Measurements from ENCODE around the gene BIRC3.
"Not testable (repeated sequence)": the region's sequence is repeated elsewhere in the genome, so short reads cannot be mapped to it uniquely, and the experiment has no call there.

BIRC3 gene

DNA sequence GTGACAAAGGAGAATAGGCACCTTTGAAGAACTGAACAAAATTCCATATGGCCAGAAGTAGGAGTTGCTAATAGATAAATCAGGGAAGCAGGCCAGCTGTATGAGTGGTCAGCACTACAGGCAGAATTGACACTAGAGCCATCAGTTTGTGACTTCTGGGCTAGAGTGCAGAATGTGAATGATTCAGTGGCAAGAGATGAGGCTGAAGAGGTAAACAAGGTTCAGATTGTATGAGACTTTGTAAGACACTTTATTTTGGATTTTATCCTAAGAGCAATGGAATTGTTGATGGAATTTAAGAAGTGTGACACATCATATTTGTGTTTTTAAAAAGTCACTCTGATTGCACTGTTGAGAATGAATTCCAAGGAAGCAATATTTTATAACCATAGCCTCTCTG is 12.9 kb downstream of the BIRC3 start:
- no peak for DNase-seq

DNA sequence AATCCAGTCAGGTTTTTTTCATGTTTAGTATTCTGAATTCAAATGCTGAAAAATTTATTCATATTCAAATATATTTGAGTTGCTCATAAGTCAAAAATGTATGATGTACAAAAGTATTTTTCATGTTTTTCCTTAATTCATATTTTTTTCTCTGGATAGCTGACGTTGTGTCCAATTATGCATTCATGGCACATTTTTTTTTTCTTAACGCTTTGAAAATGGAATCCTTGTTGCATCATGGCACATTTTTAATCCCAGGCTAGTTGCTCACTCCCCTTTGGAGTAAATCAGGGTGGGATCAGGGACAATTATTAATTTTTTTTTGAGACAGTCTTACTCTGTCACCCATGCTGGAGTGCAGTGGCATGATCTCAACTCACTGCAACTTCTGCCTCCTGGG is 14.1 kb downstream of the BIRC3 start:
- DNase-seq: no peak

DNA sequence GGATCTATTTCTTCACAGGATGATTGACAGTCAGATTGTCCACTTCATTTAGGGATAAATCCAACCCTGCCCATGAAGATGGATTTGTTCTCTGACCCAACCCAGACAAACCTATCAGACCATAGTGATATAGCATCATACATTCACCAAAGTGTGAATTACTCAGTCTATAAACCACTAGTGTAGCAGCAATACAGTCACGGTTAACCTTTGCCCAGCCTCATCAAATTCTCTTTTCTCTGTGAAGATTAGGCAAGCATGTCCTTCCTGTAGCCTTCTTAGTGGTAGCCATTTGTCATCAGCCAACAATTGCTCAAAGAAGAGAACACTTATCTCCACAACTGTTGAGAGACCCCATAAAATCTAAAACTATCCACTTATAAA is 15.3 kb downstream of the BIRC3 start:
- DNase-seq: no peak

DNA sequence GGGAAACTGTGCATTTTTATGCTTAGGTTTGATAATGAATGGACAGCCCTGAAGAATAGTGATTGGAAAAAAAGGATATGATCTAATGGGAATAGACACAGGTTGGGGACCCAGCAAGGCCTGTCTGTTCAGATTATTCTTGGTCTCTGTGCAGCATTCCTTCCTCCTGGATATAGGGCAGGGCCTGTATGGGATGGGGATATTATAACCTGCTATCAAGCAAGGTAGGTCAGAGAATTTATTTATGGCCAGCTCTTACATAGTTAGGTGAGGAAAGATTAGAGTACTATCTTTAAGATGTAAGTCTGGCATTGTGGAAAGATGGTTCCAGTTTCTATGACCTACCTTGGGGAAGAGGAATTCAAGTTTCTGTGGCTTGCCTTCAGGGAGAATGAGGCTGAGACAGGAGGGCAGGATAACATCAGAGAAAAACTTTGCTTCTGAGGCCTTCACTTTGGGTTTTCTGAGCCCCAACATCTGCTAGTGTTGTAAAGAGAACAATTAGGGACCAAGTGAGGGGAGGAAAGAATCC is 21.3 kb downstream of the BIRC3 start:
- DNase-seq: no peak

DNA sequence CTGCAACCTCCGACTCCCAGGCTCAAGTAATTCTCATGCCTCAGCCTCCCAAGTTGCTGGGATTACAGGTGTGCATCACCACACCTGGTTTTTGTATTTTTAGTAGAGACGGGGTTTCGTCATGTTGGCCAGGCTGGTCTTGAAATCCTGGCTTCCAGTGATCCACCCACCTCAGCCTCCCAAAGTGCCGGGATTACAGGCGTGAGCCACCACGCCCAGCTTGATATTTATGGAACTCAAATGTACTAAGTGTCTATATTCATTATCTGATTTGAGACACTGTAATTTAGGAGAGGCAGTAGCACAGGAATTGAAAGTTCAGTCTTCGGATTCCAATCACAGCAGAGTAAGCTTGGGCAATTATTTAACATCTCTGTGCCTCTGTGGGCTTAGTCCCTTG is 24.0 kb downstream of the BIRC3 start:
- DNase-seq: not testable (repeated sequence)

DNA sequence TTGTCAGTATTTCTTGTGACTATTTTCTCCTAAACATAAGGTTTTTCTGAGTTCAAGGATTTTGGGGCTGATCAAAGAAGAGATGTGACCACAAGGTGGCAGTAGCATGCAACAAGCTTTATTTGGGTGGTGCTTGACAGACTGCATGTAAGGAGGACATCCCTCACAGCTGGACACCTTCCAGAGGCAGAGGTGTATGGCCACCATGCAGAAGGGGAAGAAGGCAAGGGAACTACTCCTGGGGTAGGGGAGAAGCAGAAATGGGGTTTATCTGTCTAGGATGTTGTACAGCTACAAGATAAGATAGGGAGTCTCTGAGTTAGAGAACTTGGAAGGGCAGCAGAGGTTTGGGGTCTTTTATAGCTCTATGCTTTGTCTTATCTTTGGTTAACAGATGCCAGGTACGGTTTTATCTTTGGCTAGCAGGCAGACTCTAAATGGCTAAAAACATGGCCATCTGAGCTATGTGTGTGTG is 24.6 kb downstream of the BIRC3 start:
- DNase-seq: peak; percentile 75 to 85

DNA sequence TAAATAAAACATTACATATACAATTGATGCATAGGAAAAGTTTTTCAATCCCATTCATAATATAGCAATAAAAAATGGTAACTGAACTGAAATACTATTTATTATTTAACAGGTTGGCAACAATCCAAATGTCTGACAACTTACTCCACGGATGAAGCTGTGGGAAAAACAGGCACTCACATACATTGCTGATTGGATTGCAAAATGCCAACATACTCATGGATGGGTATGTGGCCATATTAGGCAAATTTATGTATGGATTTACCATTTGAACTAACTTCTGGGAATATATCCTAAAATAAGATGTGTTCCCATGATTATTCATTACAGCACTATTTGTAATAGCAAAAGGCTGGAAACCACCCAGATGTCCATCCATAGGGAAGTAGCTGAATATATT is 26.5 kb downstream of the BIRC3 start:
- no peak for DNase-seq

DNA sequence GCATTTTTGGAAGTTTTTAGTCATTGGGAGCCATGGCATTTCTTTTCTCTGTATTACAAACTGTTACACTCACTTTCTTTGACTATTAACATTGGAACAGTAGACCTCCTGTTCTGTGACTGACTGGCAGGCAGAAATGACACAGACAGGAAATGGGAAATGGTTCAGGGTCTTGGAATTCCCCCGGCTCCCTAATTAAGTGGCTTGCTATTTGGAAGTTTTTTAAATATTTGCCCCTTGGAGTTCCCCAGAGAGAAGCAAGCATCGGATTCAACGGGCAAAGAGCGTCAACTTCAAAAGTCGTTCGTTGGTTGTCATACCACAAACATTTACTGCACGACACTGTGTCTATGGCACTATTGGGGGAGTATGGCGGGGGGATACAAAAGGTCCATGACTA is 28.6 kb downstream of the BIRC3 start:
- DNase-seq: peak in 1 of 2 donors; percentile 54

DNA sequence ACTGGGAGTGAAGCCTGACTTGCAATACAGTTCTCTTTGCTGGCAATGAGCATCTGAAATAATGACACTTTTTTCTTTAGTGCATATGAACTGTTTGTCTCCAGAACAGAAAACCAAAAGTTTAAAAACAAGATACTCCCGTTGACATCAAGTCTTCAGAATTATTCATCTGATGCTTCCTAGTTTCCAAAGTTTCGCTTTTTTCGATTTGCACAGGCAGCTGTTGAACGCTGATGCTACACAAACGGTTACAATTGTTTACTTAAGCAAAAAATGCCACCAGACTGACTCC is 29.1 kb downstream of the BIRC3 start:
- DNase-seq: no peak

DNA sequence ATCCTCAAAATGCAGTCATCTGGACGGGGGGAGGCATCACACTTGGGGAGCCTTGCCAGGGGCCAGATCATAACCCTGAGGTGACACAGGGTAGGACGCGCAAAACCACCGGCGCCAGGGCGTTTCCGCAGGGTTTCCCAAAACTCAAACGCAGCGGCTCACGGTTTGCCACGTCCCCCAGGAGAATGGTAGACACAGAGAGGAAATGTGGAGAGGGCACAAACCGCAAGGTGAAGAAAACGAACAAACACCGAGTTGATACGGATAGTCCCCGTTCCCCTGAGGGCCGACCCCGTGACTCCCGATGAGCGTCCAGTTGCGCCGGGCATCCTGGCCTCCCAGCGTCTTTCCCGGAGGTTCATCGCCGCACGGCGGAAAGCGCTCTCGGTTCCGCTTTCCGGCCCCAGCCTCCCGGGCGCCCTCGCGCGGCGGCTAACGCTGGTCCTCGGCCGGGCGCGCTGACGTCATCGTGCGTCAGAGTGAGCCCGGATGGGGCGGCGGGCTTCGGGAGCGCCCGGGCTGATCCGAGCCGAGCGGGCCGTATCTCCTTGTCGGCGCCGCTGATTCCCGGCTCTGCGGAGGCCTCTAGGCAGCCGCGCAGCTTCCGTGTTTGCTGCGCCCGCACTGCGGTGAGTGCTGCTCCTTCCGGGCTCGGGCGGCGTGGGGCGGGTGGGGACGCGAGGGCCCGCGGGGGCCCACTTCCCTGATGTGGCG is 29.6 kb downstream of the BIRC3 start, which contains the start of gene BIRC2:
BIRC2 (plus strand) TSS at position 467 of the 714 bp plus-strand sequence. CDS start 2,641 bp downstream, outside the sequence.
- peak; percentile 93 to 95 for DNase-seq

DNA sequence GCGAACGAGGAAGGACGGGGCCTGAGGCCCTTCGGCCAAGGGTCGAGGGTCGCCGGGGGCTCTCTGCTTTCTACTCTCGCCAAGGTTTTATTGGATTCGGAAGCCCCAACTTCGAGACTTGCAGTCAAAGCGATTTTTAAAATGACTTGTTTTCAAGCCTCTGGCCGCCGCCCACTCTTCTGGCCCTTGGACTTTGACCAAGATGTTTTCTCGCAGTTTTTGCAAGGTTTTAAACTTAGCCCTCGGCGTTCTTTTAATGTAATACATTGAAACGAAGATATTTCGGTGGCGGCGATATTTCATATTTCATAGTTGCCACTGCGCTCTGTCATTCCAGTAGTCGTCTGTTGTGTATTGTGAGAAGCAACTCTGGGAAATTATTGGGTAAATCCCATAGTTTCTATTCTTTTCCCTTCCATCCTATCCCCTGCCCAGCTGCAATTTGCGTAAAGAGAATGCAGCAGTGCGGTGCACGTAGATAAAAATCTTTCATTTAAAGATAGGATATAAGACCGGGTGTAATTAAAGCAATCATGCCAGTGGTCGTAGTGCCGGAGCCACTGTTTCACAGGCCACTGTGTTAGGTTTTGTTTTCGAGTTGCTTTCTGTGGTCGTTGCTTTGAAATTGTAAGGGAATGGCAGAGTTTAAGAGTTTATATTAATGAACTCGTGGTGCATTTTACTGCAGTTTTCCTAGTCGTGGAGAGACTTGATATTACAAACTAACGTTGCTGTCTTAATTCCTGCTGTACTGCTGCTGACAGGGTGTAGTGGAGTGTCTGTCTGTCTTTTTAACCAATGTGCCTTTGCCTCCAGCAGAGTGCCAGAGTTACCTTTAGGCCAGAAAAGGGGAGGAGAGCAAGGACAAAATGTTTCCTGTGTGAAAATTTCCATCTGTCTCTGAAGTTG is 30.4 kb downstream of the BIRC3 start:
- DNase-seq: peak; percentile 27 to 62

DNA sequence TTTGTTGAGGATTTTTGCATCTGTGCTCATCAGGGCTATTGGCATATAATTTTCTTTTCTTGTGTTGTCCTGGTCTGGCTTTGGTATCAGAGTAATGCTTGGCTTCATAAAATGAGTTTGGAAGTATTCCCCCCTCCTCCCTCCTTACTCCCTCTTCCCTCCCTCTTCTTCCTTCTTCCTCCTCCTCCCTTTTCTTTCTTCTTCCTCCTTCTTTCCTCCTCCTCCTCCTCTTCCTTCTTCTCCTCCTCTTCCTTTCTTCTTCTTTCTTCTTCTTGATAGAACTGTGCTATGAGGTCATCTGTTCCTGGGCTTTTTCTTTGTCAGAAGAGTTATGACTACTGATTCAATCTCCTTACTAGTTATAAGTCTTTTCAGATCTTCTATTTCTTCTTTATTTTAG is 39.8 kb downstream of the BIRC3 start:
- no peak for DNase-seq

DNA sequence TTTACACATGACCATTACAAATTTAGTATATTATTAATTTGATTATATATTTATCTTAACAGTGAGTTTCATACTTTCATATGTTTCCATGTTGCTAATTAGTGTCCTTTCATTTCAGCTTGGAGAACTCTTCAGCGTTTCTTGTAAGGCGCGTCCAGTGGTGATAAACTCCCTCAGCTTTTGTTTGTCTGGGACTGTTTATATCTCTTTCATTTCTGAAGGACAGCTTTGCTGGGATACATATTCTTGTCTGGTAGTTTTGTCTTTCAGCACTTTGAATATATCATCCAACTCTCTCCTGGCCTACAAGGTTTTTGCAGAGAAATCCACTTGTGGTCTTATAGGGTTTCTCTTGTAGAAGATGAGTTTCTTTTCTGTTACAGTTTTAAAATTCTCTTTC is 42.1 kb downstream of the BIRC3 start:
- no peak for DNase-seq

DNA sequence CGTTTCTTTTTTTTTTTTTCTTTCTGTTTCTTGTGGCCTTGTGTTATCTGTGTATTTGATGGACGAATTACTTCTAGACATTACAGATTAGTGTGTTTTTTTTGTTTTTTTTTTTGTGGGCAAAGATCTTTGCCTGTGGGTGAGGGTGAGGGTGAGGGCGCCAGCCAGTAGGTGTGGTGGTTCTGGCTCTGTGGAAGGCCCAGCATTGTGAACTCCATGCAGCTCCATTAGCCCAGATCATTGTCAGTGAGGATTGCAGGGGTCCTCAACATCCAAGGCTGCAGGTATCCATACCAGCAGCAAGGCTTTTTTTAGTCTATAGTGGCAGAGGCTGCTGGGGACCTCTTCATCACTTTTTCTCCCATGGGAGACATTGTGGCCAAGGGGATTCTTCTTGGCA is 43.4 kb downstream of the BIRC3 start:
- DNase-seq: peak in 1 of 2 donors; percentile 39

DNA sequence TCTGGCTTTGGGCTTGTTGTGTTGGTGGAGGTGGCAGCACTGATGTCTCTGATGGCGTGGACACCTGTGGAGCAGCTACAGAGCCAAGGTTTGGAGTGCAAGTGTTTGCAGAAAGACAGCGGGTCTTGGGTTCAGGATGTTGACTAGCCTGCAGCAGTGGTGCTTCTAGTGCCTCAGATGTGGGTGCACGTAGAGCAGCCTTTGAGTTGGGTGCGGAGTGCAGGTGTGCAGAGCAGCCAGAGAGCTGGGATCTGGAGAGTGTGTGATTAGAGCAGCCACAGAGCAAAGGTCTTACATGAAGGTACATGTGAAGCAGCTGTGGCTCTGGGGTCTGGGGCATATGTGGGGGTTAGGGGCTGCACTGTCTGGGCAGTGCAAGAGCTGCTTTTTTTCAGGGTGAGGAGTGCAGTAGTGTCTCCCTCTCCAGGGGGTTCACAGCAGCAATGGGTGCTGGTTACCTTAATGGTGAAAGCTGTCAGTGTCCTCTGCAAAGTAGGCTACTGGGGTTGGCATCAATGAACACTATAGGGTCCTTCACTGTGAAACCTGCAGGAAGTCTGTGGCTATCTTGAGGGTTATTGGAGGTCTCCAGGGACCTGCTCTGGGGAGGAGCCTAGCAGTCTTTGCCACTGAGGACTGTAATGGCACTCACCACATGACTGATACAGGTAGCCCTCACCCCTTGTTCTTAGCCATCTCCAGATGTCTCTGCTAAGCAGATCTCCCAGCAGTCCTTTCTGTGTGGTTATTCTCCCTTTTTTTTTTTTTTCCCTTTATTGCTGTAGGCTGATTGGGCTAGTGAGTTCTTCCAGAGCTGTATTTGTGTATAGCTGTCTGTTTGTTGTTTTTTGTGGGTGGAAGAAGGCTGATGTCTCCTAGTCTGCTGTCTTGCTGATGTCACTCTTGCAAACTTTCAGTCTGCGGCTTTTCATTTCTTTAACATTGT is 44.1 kb downstream of the BIRC3 start:
- peak; percentile 41 to 53 for DNase-seq

DNA sequence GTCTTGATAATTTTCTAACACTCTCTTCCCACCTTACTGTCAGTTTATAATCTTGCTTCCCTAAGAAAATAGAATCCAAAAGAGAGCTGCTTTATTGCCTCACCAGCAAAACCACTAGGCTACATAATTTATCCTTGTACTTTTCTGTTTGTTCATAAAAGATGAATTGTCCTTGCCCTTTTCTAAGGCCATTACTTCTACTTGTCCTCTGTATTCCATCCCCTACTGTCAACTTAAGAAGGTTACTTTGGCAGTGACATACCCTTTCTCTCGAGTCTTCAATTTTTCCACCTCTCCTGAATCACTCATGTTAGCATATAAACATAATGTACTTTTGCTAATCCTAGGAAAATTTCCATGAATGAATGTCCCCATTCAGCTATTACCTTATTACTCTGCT is 47.7 kb downstream of the BIRC3 start:
- DNase-seq: no peak

DNA sequence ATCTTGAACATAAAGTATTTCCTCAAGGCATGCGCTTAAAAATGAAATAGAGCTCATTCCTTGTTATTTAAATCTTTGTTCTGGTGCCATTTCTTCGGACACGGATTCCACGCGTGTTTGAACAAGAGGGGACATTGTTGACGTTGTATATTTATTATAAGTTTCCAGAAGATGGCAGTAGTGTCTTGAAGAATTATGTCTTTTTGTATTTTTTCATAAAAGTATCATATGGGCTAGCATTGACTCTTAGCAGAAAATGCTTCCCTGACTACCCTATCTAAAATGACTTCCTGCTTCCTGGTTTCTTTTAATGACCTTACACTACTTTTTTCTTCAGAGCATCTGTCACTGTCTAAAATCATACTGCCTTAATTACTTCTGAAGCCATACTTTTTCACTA is 50.1 kb downstream of the BIRC3 start:
- peak in 1 of 2 donors; percentile 54 for DNase-seq

DNA sequence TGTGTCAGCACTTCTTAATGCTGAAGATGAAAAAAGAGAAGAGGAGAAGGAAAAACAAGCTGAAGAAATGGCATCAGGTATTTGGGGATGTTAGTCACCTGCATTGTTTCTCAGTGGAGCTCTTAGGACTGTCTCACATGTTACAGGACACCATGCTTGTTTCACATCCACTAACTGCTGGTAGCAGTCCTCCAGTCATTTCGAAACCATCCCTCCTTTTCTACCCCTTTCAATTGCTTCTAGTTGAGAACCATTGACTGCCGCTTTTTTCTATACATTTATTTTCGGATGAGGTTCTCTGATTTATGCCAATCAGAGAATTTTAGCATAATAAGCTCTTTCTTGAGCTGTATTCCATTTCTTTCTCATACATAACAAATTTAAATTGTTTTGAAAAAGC is 51.2 kb downstream of the BIRC3 start:
- no peak for DNase-seq

DNA sequence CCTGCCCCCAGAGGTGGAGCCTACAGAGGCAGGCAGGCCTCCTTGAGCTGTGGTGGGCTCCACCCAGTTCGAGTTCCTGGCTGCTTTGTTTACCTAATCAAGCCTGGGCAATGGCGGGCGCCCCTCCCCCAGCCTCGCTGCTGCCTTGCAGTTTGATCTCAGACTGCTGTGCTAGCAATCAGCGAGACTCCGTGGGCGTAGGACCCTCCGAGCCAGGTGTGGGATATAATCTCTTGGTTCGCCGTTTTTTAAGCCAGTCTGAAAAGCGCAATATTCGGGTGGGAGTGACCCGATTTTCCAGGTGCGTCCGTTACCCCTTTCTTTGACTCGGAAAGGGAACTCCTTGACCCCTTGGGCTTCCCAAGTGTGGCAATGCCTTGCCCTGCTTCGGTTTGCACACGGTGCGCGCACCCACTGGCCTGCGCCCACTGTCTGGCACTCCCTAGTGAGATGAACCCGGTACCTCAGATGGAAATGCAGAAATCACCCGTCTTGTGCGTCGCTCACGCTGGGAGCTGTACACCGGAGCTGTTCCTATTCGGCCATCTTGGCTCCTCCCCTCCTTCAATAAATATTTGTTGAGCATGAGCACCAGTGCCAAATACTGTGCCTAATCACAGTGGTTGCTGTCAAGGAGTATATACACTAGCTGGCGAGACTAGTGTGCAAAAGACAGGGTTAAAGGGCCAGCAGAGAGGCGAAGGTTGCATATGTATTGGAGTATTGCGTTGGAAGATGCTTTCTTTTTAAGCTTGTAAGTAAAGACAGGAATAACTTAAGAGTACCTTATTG is 57.5 kb downstream of the BIRC3 start:
- not testable (repeated sequence) for DNase-seq

DNA sequence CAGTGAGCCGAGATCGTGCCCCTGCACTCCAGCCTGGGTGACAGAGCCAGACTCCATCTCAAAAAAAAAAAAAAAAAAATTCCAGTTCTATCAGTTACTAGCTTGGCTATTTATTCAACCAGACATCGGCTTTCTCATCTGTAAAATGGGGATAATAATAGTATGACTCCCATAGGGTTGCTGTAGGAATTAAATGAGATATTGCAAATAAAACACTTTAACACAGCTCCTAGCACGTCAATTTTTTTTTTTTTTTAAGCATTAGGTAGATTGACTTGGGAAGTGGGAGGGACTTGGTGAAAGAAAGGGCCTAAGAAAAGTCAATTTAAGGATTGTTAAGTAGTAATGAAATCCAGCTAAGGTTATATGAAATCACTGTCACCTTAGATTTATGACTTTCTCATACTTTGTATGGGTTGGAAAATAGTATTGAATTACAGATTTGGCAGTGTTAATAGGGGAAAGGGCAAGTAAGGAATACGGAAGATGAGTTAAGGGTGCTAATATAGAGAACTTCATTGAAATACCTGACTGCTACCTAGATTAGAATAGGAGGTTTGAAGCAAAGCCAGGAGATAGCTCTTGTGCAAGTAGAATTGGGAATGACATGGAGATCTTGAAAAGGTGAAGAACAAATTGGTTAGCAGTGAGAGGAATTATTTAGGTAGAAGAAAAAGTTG is 58.6 kb downstream of the BIRC3 start:
- no peak for DNase-seq

DNA sequence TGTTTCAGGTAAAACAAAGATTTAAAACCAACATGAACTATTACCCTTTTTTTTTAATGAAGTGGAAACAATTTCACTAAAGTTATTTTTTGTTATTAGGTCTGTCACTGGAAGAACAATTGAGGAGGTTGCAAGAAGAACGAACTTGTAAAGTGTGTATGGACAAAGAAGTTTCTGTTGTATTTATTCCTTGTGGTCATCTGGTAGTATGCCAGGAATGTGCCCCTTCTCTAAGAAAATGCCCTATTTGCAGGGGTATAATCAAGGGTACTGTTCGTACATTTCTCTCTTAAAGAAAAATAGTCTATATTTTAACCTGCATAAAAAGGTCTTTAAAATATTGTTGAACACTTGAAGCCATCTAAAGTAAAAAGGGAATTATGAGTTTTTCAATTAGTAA is 60.6 kb downstream of the BIRC3 start:
- no peak for DNase-seq
